Measurements from ENCODE around the gene ANO6. TPM values are rescaled to one million over a fixed set of nuclear protein-coding genes. Genes with fewer than 3 reads are reported as not detected.

The ANO6 gene
- total RNA-seq, 1 donor from 2014 or later: 57.6 TPM

- TF ChIP-seq CTCF (conservative IDR thresholded peaks at IDR 0.05; ENCODE audit: low read depth, low read length): no peak
- no peak overlapping the region for H3K4me3 ChIP-seq (ENCODE audit: low read depth, low read length)
- no peak for DNase-seq (ENCODE audit: low read depth)
These were observed 135.0 kb downstream of the ANO6 start for GRCh38 chr12:45350861-45351260.

- TF ChIP-seq CTCF (conservative IDR thresholded peaks at IDR 0.05; ENCODE audit: low read depth, low read length): no peak
- no peak for DNase-seq (ENCODE audit: low read depth)
- H3K4me3 ChIP-seq (ENCODE audit: low read depth, low read length): no peak overlapping the region
These were observed 136.2 kb downstream of the ANO6 start for GRCh38 chr12:45351921-45352670.

GRCh38 chr12:45353944-45354343 is 138.0 kb downstream of the ANO6 start:
- no peak for DNase-seq (ENCODE audit: low read depth)
- TF ChIP-seq CTCF (conservative IDR thresholded peaks at IDR 0.05; ENCODE audit: low read depth, low read length): no peak
- H3K4me3 ChIP-seq (ENCODE audit: low read depth, low read length): no peak overlapping the region

- H3K4me3 ChIP-seq (ENCODE audit: low read depth, low read length): no peak overlapping the region
- DNase-seq (ENCODE audit: low read depth): peak; percentile 43
- TF ChIP-seq CTCF (conservative IDR thresholded peaks at IDR 0.05; ENCODE audit: low read depth, low read length): no peak
These were observed 138.5 kb downstream of the ANO6 start for GRCh38 chr12:45354399-45354798.

GRCh38 chr12:45355730-45356129 is 139.8 kb downstream of the ANO6 start:
- no peak for DNase-seq (ENCODE audit: low read depth)
- TF ChIP-seq CTCF (conservative IDR thresholded peaks at IDR 0.05; ENCODE audit: low read depth, low read length): no peak
- no peak overlapping the region for H3K4me3 ChIP-seq (ENCODE audit: low read depth, low read length)

GRCh38 chr12:45356822-45357538 is 141.1 kb downstream of the ANO6 start:
- no peak for TF ChIP-seq CTCF (conservative IDR thresholded peaks at IDR 0.05; ENCODE audit: low read depth, low read length)
- no peak overlapping the region for H3K4me3 ChIP-seq (ENCODE audit: low read depth, low read length)
- no peak for DNase-seq (ENCODE audit: low read depth)
